AG09309 (cell line): Measurements from ENCODE around the gene ZBTB49.
"Not testable (repeated sequence)": the region's sequence is repeated elsewhere in the genome, so short reads cannot be mapped to it uniquely, and the experiment has no call there.

Source experiments
- DNase-seq: peaks from one replicate; pipeline ENCODE4 v3.0.0-alpha.2; 2010; ENCODE audit warnings: low read depth
- H3K4me3 ChIP-seq: 2 replicates; pipeline ENCODE4 v1.5.1; 2011; ENCODE audit warnings: mild to moderate bottlenecking, low read depth, low read length, moderate library complexity; ENCODE audit not compliant: control insufficient read depth
- TF ChIP-seq, protein P1 (sequence below): IDR thresholded peaks from 2 replicates; pipeline ENCODE4 v1.5.1; 2011; ENCODE audit warnings: mild to moderate bottlenecking, low read depth, low read length, inconsistent platforms; ENCODE audit not compliant: insufficient read depth, control insufficient read depth; ENCODE audit errors: missing control alignments

ZBTB49 gene

DNA sequence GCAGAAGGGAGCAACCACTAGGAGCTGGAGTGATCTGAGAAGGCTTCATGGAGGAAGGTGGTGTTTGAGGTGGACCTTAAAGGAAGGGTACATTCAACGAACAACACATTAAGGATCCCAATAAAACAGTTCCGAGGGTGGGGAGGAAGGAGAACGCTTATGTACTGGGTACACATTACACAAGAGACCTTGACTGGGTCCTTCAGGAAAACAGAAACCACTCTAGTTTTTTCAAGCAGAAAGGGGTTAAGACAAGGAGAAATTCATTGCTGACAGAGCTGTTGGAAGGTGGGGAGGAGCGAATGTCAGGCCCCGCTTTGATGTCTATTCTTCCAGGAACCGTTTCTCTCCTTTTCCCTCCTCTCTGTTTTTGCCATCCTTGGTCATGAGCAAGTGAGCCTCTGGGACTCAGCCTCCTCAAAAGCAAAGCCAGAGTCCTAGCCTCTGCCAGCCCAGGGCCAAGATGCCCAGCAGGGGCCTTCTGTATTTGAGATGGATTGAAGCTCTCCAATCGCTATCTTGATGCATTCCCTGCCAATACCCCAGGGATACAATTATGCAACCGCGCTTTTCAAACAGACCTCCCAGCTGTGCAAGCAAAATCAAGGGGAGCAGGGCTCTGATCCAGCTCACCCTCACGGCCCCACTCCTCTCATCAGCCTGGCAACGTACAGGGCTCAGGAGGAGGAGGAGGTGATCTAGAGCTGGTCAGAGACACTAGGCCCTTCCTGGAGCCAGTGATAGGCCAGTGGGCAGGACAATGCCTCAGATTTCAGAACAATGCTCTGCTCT, 48.4 kb downstream of the ZBTB49 start:
- no peak overlapping the region for H3K4me3 ChIP-seq
- DNase-seq, result no peak
- TF ChIP-seq, protein P1, sequence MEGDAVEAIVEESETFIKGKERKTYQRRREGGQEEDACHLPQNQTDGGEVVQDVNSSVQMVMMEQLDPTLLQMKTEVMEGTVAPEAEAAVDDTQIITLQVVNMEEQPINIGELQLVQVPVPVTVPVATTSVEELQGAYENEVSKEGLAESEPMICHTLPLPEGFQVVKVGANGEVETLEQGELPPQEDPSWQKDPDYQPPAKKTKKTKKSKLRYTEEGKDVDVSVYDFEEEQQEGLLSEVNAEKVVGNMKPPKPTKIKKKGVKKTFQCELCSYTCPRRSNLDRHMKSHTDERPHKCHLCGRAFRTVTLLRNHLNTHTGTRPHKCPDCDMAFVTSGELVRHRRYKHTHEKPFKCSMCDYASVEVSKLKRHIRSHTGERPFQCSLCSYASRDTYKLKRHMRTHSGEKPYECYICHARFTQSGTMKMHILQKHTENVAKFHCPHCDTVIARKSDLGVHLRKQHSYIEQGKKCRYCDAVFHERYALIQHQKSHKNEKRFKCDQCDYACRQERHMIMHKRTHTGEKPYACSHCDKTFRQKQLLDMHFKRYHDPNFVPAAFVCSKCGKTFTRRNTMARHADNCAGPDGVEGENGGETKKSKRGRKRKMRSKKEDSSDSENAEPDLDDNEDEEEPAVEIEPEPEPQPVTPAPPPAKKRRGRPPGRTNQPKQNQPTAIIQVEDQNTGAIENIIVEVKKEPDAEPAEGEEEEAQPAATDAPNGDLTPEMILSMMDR, result no peak

DNA sequence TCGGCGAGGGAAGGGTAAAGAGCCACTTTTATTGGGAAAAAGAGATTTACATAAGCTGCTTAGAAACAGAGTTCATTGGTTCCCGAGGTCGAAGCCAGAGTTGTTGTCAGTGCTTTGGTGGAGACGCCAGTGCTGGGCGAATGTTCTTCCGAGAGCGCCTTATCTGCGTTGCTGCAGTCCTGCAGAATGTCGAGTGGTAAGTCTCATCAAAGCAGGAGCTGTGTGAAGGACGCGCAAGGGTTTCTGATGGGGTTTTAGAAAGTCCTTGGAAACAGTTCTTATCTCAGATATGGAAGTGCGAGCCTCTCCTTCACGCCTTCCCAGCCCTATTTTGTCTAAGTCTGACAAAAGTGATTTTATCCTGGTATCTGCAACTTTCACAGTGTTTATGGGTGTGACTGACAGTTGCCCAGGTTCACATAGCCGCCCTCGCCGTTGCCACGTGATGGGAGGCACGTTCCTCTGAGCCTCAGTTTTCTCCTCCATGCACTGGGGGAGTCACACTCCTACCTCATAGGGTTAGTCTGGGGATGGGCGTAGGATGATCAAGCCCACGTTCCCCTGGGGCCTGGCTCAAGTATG, 49.5 kb downstream of the ZBTB49 start:
- H3K4me3 ChIP-seq, result no peak overlapping the region
- no peak for DNase-seq
- TF ChIP-seq, protein P1, result no peak

DNA sequence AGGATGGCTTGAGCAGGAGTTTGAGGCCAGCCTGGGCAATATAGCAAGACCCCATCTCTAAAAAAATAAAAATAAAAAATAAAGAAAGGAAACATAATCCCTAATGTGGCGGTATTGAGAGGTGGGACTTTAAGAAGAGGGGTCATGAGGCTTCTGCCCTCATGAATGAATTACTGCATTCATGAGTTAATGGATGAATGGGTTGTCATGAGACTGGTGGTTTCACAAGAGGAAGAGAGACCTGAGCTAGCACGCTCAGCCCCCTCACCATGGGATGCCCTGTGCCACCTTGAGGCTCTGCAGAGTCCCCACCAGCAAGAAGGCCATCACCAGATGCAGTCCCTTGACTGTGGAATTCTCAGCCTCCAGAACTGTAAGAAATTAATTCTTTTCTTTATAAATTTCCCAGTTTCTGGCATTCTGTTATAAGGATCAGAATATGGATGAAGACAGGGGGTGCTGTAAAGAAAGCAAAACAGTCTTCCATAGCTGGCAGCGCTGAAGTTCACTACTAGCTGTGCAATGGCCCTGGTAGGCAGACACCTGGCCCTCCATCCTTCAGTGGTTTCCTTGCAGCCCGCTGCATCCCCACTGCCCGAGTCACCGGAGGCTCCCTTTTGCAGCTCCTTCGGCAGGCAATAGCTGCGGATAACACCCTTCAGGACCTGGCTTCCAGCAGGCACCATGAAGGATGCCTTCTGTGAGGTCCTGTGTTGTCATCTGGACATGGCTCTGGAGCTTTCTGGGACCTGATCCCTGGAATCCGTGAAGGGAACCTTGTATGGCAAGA, 52.0 kb downstream of the ZBTB49 start:
- TF ChIP-seq, protein P1, result no peak
- no peak overlapping the region for H3K4me3 ChIP-seq
- DNase-seq, result no peak

DNA sequence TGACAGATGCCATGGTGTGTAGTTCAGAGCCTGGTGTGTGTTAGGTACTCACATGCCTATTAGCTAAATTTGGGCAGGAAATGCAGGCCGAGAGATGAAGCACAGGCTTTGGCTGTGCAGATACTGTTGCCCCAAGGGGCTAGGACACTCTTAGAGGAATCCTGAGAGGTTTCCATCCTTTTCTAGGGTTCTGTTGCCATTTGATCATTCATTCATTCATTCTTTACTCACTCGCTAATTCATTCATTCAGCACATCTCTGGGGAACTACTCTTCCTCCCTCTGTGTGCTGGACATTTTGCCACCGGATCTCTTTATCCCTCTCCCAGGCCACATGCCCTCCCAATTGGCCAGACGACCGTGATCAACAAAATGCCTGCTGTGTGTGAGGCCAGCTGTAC, 53.0 kb downstream of the ZBTB49 start:
- DNase-seq, result no peak
- TF ChIP-seq, protein P1, result no peak
- no peak overlapping the region for H3K4me3 ChIP-seq

DNA sequence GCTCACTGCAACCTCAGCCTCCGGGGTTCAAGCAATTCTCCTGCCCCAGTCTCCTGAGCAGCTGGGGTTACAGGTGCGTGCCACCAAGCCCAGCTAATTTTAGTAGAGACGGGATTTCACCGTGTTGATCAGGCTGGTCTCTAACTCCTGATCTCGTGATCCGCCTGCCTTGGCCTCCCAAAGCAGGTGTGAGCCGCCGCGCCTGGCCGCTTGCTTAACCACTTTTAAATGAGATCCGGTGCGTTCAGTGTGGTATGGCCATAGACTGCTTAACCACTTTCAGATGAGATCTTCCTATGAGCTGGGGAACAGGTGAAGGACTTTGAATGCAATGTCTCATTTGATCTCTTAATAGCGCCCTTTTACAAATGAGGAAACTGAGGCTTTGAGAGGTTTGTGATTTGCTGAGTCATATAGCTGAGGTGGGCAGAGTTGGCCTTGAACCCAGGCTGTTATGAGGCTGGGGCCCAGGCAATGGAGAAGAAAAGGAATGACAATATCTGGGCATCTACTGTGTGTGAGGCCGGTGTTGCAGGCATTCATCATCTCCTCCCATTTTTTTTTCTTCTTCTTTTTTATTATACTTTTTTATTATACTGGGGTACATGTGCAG, 55.0 kb downstream of the ZBTB49 start:
- no peak for DNase-seq
- TF ChIP-seq, protein P1, result no peak
- no peak overlapping the region for H3K4me3 ChIP-seq

DNA sequence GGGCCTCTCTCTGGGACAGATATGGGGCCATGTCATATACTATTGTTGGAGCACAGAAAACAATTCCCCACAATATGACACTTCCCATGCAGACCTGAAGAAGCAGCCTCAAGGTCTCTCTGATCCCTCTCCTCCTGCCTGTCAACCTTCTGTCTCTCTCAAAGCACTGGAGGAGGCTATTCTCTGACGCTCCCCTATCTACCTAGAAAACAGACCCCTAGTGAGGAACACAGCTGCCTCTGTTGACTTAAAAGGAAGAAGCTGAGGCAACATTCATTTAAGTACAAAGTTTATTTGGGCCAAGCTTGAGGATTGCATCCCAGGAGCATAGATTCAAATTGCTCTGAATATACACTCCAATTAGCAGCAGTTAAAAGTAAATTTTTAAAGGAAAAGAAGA, 57.5 kb downstream of the ZBTB49 start:
- DNase-seq, result no peak
- H3K4me3 ChIP-seq, result no peak overlapping the region
- TF ChIP-seq, protein P1, result no peak

DNA sequence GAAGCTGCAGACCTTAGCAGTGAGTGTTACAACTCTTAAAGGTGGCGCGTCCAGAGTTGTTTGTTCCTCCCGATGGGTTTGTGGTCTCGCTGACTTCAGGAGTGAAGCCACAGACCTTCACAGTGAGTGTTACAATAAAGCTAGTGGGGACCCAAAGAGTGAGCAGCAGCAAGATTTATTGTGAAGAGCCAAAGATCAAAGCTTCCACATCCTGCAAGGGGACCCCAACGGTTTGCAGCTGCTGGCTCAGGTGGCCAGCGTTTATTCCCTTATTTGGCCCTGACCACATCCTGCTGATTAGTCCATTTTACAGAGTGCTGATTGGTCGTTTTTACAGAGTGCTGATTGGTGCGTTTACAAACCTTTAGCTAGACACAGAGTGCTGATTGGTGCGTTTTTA, 58.5 kb downstream of the ZBTB49 start:
- DNase-seq, H3K4me3 ChIP-seq: not testable (repeated sequence)
